ENCODE measurements around the gene SGF29. TPM values are rescaled to one million over a fixed set of nuclear protein-coding genes. Genes with fewer than 3 reads are reported as not detected.

The SGF29 gene
- total RNA-seq, 1 experiment from 2014 or later: 22.3 TPM

GRCh38 chr16:28574925-28575324, 21.2 kb downstream of the SGF29 start:
- Histone ChIP-seq H3K27ac (ENCODE audit: low read length) (no peak overlapping the region), H3K36me3 (ENCODE audit: low read depth, low read length) (no peaks in the 10 kb centered on the region), H3K4me2 (ENCODE audit: low read length) (no peak overlapping the region), H3K9me2 (replicated peaks; ENCODE audit: low read length) (no peaks in the 10 kb centered on the region), H3F3A (ENCODE audit: low read length, unreplicated experiment) (no peaks in the 10 kb centered on the region), H3K9ac (ENCODE audit: low read length) (no peak overlapping the region), H3K4me1 (ENCODE audit: insufficient read depth, low read length) (peaks cover 3% of the 10 kb centered on the region; the same call in 1 of the 2 replicates), H3K4me3 (ENCODE audit: low read length) (no peak overlapping the region), H4K20me1 (ENCODE audit: low read length) (no peaks in the 10 kb centered on the region), H2AFZ (ENCODE audit: low read length) (no peak overlapping the region), H3K27me3 (ENCODE audit: low read length) (no peaks in the 10 kb centered on the region), H3K79me2 (ENCODE audit: low read length) (no peaks in the 10 kb centered on the region), H3K9me3 (ENCODE audit: low read length) (no peaks in the 10 kb centered on the region)
- intact Hi-C loops (cut with micrococcal nuclease): no loop called here
- ChIA-PET CTCF (interaction anchor here (0.7 kb wide), 1 partner anchor 25 kb away, joined by 5 read pairs; no protein-coding TSS in a partner anchor), POLR2A (ENCODE audit: unreplicated experiment) (no interaction called here)
- ATAC-seq (no peak), DNase-seq (no peak)
- BruUV-seq (replicated peaks): no TSS peak
- TF ChIP-seq EZH2phosphoT487 (IDR thresholded peaks at IDR 0.05; ENCODE audit: borderline replicate concordance, low read length) (no peak), EZH2 (IDR thresholded peaks at IDR 0.05; ENCODE audit: low read length, unreplicated experiment) (no peak)

DNA sequence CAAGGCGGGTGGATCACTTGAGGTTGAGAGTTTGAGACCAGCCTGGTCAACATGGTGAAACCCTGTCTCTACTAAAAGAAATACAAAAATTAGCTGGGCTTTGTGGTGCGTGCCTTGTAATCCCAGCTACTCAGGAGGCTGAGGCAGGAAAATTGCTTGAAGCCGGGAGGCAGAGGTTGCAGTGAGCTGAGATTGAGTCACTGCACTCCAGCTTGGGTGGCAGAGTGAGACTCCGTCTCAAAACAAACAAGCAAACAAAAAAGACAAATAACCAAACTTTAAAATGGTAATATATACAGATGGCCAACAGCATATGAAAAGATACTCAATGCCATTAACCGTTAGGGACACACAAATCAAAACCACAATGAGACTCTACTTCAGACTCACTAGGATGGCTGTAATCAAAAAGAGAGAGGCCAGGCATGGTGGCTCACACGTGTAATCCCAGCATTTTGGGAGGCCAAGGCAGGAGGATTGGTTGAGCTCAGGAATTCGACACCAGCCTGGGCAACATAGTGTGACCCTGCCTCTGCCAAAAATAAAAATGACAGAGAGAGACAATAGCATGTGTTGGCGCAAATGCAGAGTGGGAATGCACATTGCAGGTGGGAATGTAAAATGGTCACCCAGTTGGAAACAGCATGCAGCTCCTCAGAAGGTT, 21.9 kb downstream of the SGF29 start:
- Histone ChIP-seq H3K4me1 (ENCODE audit: insufficient read depth, low read length) (peaks cover 3% of the 10 kb centered on the region; the same call in 1 of the 2 replicates), H3K9ac (ENCODE audit: low read length) (no peak overlapping the region), H3K9me2 (replicated peaks; ENCODE audit: low read length) (no peaks in the 10 kb centered on the region), H4K20me1 (ENCODE audit: low read length) (no peaks in the 10 kb centered on the region), H3K4me3 (ENCODE audit: low read length) (no peak overlapping the region), H3K4me2 (ENCODE audit: low read length) (no peak overlapping the region), H3K27ac (ENCODE audit: low read length) (no peak overlapping the region), H3K79me2 (ENCODE audit: low read length) (no peaks in the 10 kb centered on the region), H3K9me3 (ENCODE audit: low read length) (no peaks in the 10 kb centered on the region), H3K36me3 (ENCODE audit: low read depth, low read length) (no peaks in the 10 kb centered on the region), H3K27me3 (ENCODE audit: low read length) (no peaks in the 10 kb centered on the region), H3F3A (ENCODE audit: low read length, unreplicated experiment) (no peaks in the 10 kb centered on the region), H2AFZ (ENCODE audit: low read length) (no peak overlapping the region)
- ATAC-seq (peak; percentile 59), DNase-seq (no peak)
- BruUV-seq (replicated peaks): no TSS peak
- no peak for TF ChIP-seq EZH2 (IDR thresholded peaks at IDR 0.05; ENCODE audit: low read length, unreplicated experiment)
- CTCF ChIA-PET: interaction anchor here (0.7 kb wide), 1 partner anchor 26 kb away, joined by 5 read pairs; no protein-coding TSS in a partner anchor
- intact Hi-C loops (cut with micrococcal nuclease): no loop called here
- POLR2A ChIA-PET (ENCODE audit: unreplicated experiment): no interaction called here

GRCh38 chr16:28580726-28581315, 27.1 kb downstream of the SGF29 start:
- BruUV-seq (replicated peaks): no TSS peak
- Histone ChIP-seq H3K27me3 (ENCODE audit: low read length) (no peaks in the 10 kb centered on the region), H3K9me2 (replicated peaks; ENCODE audit: low read length) (no peaks in the 10 kb centered on the region), H3K36me3 (ENCODE audit: low read depth, low read length) (no peaks in the 10 kb centered on the region), H3K4me2 (ENCODE audit: low read length) (no peak overlapping the region), H4K20me1 (ENCODE audit: low read length) (no peaks in the 10 kb centered on the region), H3K4me1 (ENCODE audit: insufficient read depth, low read length) (no peaks in the 10 kb centered on the region), H2AFZ (ENCODE audit: low read length) (no peak overlapping the region), H3K9ac (ENCODE audit: low read length) (no peak overlapping the region), H3F3A (ENCODE audit: low read length, unreplicated experiment) (no peaks in the 10 kb centered on the region), H3K9me3 (ENCODE audit: low read length) (no peaks in the 10 kb centered on the region), H3K4me3 (ENCODE audit: low read length) (no peak overlapping the region), H3K27ac (ENCODE audit: low read length) (no peak overlapping the region), H3K79me2 (ENCODE audit: low read length) (no peaks in the 10 kb centered on the region)
- no peak for ATAC-seq
- POLR2A ChIA-PET (ENCODE audit: unreplicated experiment): no interaction called here
- CTCF ChIA-PET: no interaction called here
- no peak for DNase-seq
- intact Hi-C loops (cut with micrococcal nuclease): no loop called here
- TF ChIP-seq CTCF (conservative IDR thresholded peaks at IDR 0.05; ENCODE audit: low read depth, low read length) (no peak), EZH2phosphoT487 (IDR thresholded peaks at IDR 0.05; ENCODE audit: borderline replicate concordance, low read length) (no peak), EZH2 (IDR thresholded peaks at IDR 0.05; ENCODE audit: low read length, unreplicated experiment) (no peak)
